Spleen (tissue), 11 donors: Measurements from ENCODE around the gene FREM2. TPM values are rescaled to one million over a fixed set of nuclear protein-coding genes. Genes with fewer than 3 reads are reported as not detected.

Experiments
- DNase-seq: peaks from one replicate; pipeline ENCODE4 v3.0.0-alpha.2; 2020
- H3K27ac ChIP-seq, 8 donors: fragments of 200-600 bp; sonication (generic) in 7 of 8; 1 replicate in 4 of 8; 2 replicates in 4 of 8; pipeline versions ENCODE4 v1.5.0 to v1.8.0; 2016 to 2021; ENCODE audit warnings: inconsistent platforms in 4 of 8, mild to moderate bottlenecking in 4 of 8, moderate library complexity in 1 of 8
- H3K27me3 ChIP-seq, 7 donors: fragments of 200-600 bp; sonication (generic) in 6 of 7; replicated peaks in 1 of 7; 1 replicate in 4 of 7; 2 replicates in 3 of 7; pipeline versions ENCODE4 v1.5.0 to v1.8.0; 2016 to 2021; ENCODE audit warnings: inconsistent platforms in 3 of 7, mild to moderate bottlenecking in 1 of 7
- H3K36me3 ChIP-seq, 6 donors: fragments of 200-600 bp; sonication (generic) in 5 of 6; 1 replicate in 4 of 6; 2 replicates in 2 of 6; pipeline versions ENCODE4 v1.5.0 to v1.8.0; 2016 to 2021; ENCODE audit warnings: inconsistent platforms in 2 of 6
- H3K4me1 ChIP-seq, 6 donors: fragments of 200-600 bp; sonication (generic) in 5 of 6; 1 replicate in 3 of 6; 2 replicates in 3 of 6; pipeline versions ENCODE4 v1.5.0 to v1.8.0; 2016 to 2021; ENCODE audit warnings: inconsistent platforms in 3 of 6
- H3K4me3 ChIP-seq, 8 donors: fragments of 200-600 bp; sonication (generic) in 7 of 8; 1 replicate in 4 of 8; 2 replicates in 4 of 8; pipeline versions ENCODE4 v1.5.0 to v1.8.0; 2016 to 2021; ENCODE audit warnings: inconsistent platforms in 4 of 8, mild to moderate bottlenecking in 4 of 8, moderate library complexity in 2 of 8
- H3K9me3 ChIP-seq, 8 donors: fragments of 200-600 bp; sonication (generic) in 7 of 8; 1 replicate in 4 of 8; 2 replicates in 4 of 8; pipeline versions ENCODE4 v1.5.0 to v1.8.0; 2016 to 2021; ENCODE audit warnings: inconsistent platforms in 4 of 8
- POLR2A ChIP-seq, 3 donors: fragments of 450-650 bp; IDR thresholded peaks; one replicate each; pipeline ENCODE4 v1.5.1; 2017; ENCODE audit warnings: antibody characterized with exemption in 3 of 3, mild to moderate bottlenecking in 1 of 3
- POLR2AphosphoS5 ChIP-seq, 3 donors: sonication (generic); formaldehyde crosslinking; IDR thresholded peaks; one replicate each; pipeline ENCODE4 v1.5.1; 2017; ENCODE audit warnings: antibody characterized with exemption in 3 of 3
- WGBS, 5 donors: extraction: QIAGEN DNeasy Blood & Tissue Kit in 3 of 5; methylation state at CpG; one replicate each; pipeline versions ENCODE4 v1.1.5 to v1.1.7; 2013 to 2018; 5-methylcytosine and 5-hydroxymethylcytosine counted together
- intact Hi-C: fragments of 100-400 bp; cut with DNase I; formaldehyde crosslinking; loops from one replicate; pipeline ENCODE4 v1.15.0; 2023; ENCODE audit warnings: low total_unique reads
- polyA plus RNA-seq, 3 donors: library from polyadenylated mRNA; stranded (reverse); fragments of 200-250 nt; gene quantifications; one replicate each; pipeline ENCODE4 v1.2.1, GENCODE V29; 2013
- total RNA-seq, 7 donors: library from RNA; depleted of rRNA in 3 of 7; stranded (reverse); fragments of >200 nt in 3 of 7; fragmentation: NEBNext Ultra II Directional in 4 of 7; extraction: Animal tissue kit (Norgen Biotek cat#: 25700) in 4 of 7; gene quantifications; one replicate each; pipeline versions ENCODE4 v1.1.0 to v1.2.1, GENCODE V29; 2016 to 2021
- TF ChIP-seq, protein P1 (sequence below), 11 experiments: fragments of 200-600 bp in 7 of 11; fragments of 450-650 bp in 4 of 11; sonication (generic) in 4 of 11; IDR thresholded peaks in 8 of 11; conservative IDR thresholded peaks in 3 of 11; 1 replicate in 7 of 11; 2 replicates in 4 of 11; pipeline versions ENCODE4 v1.4.0 to v1.8.0; 2016 to 2021; ENCODE audit warnings: antibody characterized with exemption in 11 of 11, inconsistent platforms in 4 of 11, mild to moderate bottlenecking in 1 of 11
- donor health status: healthy with polysubstance abuse.
- donor health status: DM: no; HTN: no; CAD: no; lungs with moderate emphysema.
- donor health status: DM: no; HTN: no; CAD: no.
- donor health status: Bipolar disorder and iron deficiency.
- donor health status: healthy.
- donor health status: DM: no; HTN: no; CAD: no.
- donor health status: DM: yes; HTN: yes; CAD: no.

The FREM2 gene
- total and polyA plus RNA-seq, 10 donors, result 0.03 to 0.93 (median 0.21) TPM; not detected in 2

DNA sequence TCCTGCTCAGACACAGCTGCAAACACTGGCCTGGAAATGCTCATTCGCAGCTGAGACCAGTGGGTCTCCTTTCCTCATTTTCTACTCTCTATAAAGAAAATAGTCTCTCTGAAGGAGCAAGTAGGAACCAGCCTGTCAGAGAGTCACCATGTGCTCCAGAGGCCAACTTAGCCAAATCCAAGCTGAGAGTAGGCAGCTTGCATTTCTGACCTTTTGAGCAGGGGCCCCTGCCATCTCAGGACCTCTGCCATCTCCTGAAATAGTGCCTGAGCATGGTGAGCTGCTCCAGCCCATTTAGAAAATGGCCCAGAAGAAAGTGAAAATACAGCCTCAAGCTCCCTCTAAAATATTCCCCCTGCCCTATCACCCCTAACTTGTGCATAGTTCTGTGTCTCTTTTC, 208.2 kb downstream of the FREM2 start:
- Histone ChIP-seq H3K27me3 (no peaks in the 10 kb centered on the region), H3K4me3 (no peak overlapping the region), H3K9me3 (peaks cover 0 to 17% (median 1%) of the 10 kb centered on the region in 8 donors), H3K4me1 (no peaks in the 10 kb centered on the region), H3K36me3 (no peaks in the 10 kb centered on the region), H3K27ac (no peak overlapping the region)
- TF ChIP-seq POLR2A (IDR thresholded peaks at IDR 0.05) (no peak), POLR2AphosphoS5 (IDR thresholded peaks at IDR 0.05) (no peak)
- TF ChIP-seq, protein P1, sequence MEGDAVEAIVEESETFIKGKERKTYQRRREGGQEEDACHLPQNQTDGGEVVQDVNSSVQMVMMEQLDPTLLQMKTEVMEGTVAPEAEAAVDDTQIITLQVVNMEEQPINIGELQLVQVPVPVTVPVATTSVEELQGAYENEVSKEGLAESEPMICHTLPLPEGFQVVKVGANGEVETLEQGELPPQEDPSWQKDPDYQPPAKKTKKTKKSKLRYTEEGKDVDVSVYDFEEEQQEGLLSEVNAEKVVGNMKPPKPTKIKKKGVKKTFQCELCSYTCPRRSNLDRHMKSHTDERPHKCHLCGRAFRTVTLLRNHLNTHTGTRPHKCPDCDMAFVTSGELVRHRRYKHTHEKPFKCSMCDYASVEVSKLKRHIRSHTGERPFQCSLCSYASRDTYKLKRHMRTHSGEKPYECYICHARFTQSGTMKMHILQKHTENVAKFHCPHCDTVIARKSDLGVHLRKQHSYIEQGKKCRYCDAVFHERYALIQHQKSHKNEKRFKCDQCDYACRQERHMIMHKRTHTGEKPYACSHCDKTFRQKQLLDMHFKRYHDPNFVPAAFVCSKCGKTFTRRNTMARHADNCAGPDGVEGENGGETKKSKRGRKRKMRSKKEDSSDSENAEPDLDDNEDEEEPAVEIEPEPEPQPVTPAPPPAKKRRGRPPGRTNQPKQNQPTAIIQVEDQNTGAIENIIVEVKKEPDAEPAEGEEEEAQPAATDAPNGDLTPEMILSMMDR (IDR thresholded peaks at IDR 0.05 in 8 of 11, conservative IDR thresholded peaks at IDR 0.05 in 3 of 11), result no peak
- intact Hi-C loops, result no loop called here
- 69 to 88% (median 83%) methylated on average over 1 of the region's 1 CpG for WGBS, 5 donors
- no peak for DNase-seq

GRCh38 chr13:38897521-38897920, 210.6 kb downstream of the FREM2 start:
- no peaks in the 10 kb centered on the region for H3K36me3 ChIP-seq
- WGBS, 5 donors, result 73 to 97% (median 85%) methylated on average over 4 to 6 of the region's 6 CpGs
- H3K9me3 ChIP-seq, result peaks cover 0 to 17% (median 1%) of the 10 kb centered on the region in 8 donors
- H3K4me3 ChIP-seq, result no peak overlapping the region
- H3K27me3 ChIP-seq, result no peaks in the 10 kb centered on the region
- TF ChIP-seq, protein P1 (IDR thresholded peaks at IDR 0.05 in 8 of 11, conservative IDR thresholded peaks at IDR 0.05 in 3 of 11), result no peak
- TF ChIP-seq POLR2AphosphoS5 (IDR thresholded peaks at IDR 0.05), result no peak
- TF ChIP-seq POLR2A (IDR thresholded peaks at IDR 0.05), result no peak
- intact Hi-C loops, result no loop called here
- H3K27ac ChIP-seq, result no peak overlapping the region
- DNase-seq, result no peak
- H3K4me1 ChIP-seq, result no peaks in the 10 kb centered on the region

GRCh38 chr13:38898481-38898880, 211.6 kb downstream of the FREM2 start:
- intact Hi-C loops, result no loop called here
- Histone ChIP-seq H3K27ac (no peak overlapping the region), H3K27me3 (no peaks in the 10 kb centered on the region), H3K4me3 (no peak overlapping the region), H3K9me3 (peaks cover 0 to 13% (median 1%) of the 10 kb centered on the region in 8 donors), H3K36me3 (no peaks in the 10 kb centered on the region), H3K4me1 (no peaks in the 10 kb centered on the region)
- TF ChIP-seq POLR2AphosphoS5 (IDR thresholded peaks at IDR 0.05), result no peak
- TF ChIP-seq, protein P1 (IDR thresholded peaks at IDR 0.05 in 8 of 11, conservative IDR thresholded peaks at IDR 0.05 in 3 of 11), result no peak
- TF ChIP-seq POLR2A (IDR thresholded peaks at IDR 0.05), result no peak
- no peak for DNase-seq
- 53 to 80% (median 71%) methylated on average over 2 of the region's 2 CpGs for WGBS, 5 donors

DNA sequence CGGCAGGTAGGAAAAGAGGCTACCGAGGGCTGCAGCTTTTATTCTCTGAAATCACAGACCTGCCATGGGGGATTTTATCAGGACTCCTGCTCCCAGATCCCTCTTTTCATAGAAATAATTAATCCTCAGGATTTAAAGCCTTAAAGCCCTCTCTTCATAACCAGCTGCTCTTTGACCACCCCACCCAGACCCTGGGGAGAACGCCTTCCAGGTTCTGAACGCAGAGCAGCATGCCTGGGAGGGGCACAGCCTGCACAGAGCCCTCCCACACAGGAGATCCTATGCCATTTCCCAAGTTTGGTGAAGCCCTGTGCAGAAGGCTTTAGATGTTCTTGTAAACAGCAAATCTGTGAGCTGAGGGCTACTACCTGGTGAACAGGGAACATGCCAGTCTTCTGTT, 212.7 kb downstream of the FREM2 start:
- Histone ChIP-seq H3K27ac (no peak overlapping the region), H3K27me3 (peaks cover 0 to 5% (median 0%) of the 10 kb centered on the region in 7 donors), H3K4me3 (no peak overlapping the region), H3K36me3 (no peaks in the 10 kb centered on the region), H3K4me1 (no peaks in the 10 kb centered on the region), H3K9me3 (peaks cover 0 to 2% (median 0%) of the 10 kb centered on the region in 8 donors)
- WGBS, 5 donors, result 78 to 88% (median 84%) methylated on average over 4 of the region's 4 CpGs
- DNase-seq, result no peak
- intact Hi-C loops, result no loop called here
- TF ChIP-seq POLR2A (IDR thresholded peaks at IDR 0.05) (no peak), POLR2AphosphoS5 (IDR thresholded peaks at IDR 0.05) (no peak)
- TF ChIP-seq, protein P1 (IDR thresholded peaks at IDR 0.05 in 8 of 11, conservative IDR thresholded peaks at IDR 0.05 in 3 of 11), result no peak
